CD4-positive, alpha-beta T cell (primary cell): ENCODE results near the gene LRRC8E. TPM values are rescaled to one million over a fixed set of nuclear protein-coding genes. Genes with fewer than 3 reads are reported as not detected.
A peak's percentile ranks its signal among the peaks of the same experiment; 100 is the strongest.

ENCODE experiments used
- ATAC-seq: fragments of 200-7000 bp; cut with Tn5 transposase; one replicate; pipeline ENCODE4 v1.10.0; 2022; ENCODE audit warnings: mild to moderate bottlenecking; ENCODE audit not compliant: poor library complexity
- CTCF ChIA-PET: fragments of 350-600 bp; sonication (Branson Sonifier 250); formaldehyde crosslinking; loops from one replicate; lab custom pipeline; 2021; ENCODE audit warnings: antibody characterized with exemption, inconsistent platforms; lab: Charles Lee
- POLR2A ChIA-PET: fragments of 350-600 bp; sonication (Branson Sonifier 250); formaldehyde crosslinking; loops from one replicate; lab custom pipeline; 2021; ENCODE audit warnings: antibody characterized with exemption, inconsistent platforms; lab: Charles Lee
- DNase-seq, 14 experiments: peaks; one replicate each; pipeline ENCODE4 v3.0.0-alpha.2; 2013 to 2020; ENCODE audit warnings: mixed read lengths in 2 of 14
- H3K27ac ChIP-seq, 2 donors: one replicate each; pipeline versions ENCODE4 v1.5.1 to v1.7.0; 2013; ENCODE audit warnings: low read length in 2 of 2, low read depth in 1 of 2, mild to moderate bottlenecking in 1 of 2
- H3K27me3 ChIP-seq, 2 experiments: 1 replicate in 1 of 2; 2 replicates in 1 of 2; pipeline versions ENCODE4 v1.6.1 to v1.7.0; 2013; ENCODE audit warnings: low read length in 2 of 2, control low read depth in 1 of 2, mild to moderate bottlenecking in 1 of 2, moderate library complexity in 1 of 2; ENCODE audit not compliant: insufficient read depth in 2 of 2, control insufficient read depth in 1 of 2
- H3K36me3 ChIP-seq: one replicate; pipeline ENCODE4 v1.6.1; 2013; ENCODE audit warnings: low read length, control low read depth; ENCODE audit not compliant: insufficient read depth
- H3K4me1 ChIP-seq: one replicate; pipeline ENCODE4 v1.6.1; 2013; ENCODE audit warnings: low read length, control low read depth; ENCODE audit not compliant: insufficient read depth
- H3K4me3 ChIP-seq: one replicate; pipeline ENCODE4 v1.5.1; 2013; ENCODE audit warnings: mild to moderate bottlenecking, low read length, moderate library complexity
- H3K9me3 ChIP-seq, 2 experiments: 1 replicate in 1 of 2; 2 replicates in 1 of 2; pipeline versions ENCODE4 v1.6.1 to v1.7.0; 2013; ENCODE audit warnings: low read length in 2 of 2, mild to moderate bottlenecking in 2 of 2, control low read depth in 1 of 2, moderate library complexity in 1 of 2; ENCODE audit not compliant: control insufficient read depth in 1 of 2, insufficient read depth in 1 of 2
- H3K27ac Mint-ChIP-seq: one replicate; pipeline ENCODE4 v1.8.0; 2020; ENCODE audit warnings: mixed read lengths
- H3K27me3 Mint-ChIP-seq: one replicate; pipeline ENCODE4 v1.8.0; 2021; ENCODE audit warnings: mixed read lengths
- H3K36me3 Mint-ChIP-seq: one replicate; pipeline ENCODE4 v1.8.0; 2021; ENCODE audit warnings: low read depth, mixed read lengths
- H3K4me1 Mint-ChIP-seq: one replicate; pipeline ENCODE4 v1.8.0; 2021; ENCODE audit warnings: low read depth, mixed read lengths
- H3K4me3 Mint-ChIP-seq: one replicate; pipeline ENCODE4 v1.8.0; 2020; ENCODE audit warnings: mild to moderate bottlenecking, mixed read lengths
- H3K9me3 Mint-ChIP-seq: one replicate; pipeline ENCODE4 v1.8.0; 2020; ENCODE audit warnings: mixed read lengths
- CTCF ChIP-seq: fragments of 200-600 bp; IDR thresholded peaks from one replicate; pipeline ENCODE4 v1.8.0; 2022; ENCODE audit warnings: antibody characterized with exemption, mild to moderate bottlenecking
- intact Hi-C, 2 experiments: fragments of 100-400 bp; cut with DNase I in 1 of 2; cut with micrococcal nuclease in 1 of 2; formaldehyde crosslinking; loops; one replicate each; pipeline versions ENCODE4 v1.15.1 to v1.9.0; 2023 to 2025; cut with DNase I, micrococcal nuclease
- total RNA-seq, 174 experiments: library from RNA in 2 of 174; stranded (reverse) in 2 of 174; gene quantifications; one replicate each; pipeline ENCODE4 v1.2.3 and lab custom pipeline; 2021 to 2026

The LRRC8E gene
- total RNA-seq, 2 experiments from 2014 or later = not detected

DNA sequence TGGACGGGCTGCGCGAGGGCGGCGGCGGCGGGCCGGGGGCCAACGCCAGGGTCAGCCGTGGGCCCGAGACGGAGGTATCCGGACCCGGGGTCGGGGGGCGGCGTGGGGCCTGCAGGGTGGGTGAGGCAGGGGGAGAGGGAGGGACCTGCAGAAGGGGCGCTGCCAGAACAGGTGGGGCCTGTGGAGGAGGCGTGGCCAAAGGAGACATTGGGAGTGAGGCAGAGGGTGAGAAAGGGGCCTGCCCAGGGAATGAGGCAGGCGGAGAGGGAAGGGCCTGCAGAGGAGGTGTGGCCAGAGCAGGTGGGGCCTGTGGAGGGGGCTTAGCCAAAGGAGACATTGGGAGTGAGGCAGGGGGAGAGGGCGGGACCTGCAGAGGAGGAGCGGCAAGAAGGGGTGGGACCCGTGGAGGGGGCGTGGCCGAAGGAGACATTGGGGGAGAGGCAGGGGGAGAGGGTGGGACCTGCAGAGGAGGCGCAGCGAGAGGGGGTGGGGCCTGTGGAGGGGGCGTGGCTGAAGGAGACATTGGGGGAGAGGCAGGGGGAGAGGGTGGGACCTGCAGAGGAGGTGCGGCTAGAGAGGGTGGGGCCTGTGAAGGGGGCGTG lies 18.3 kb upstream of the LRRC8E start:
- peak in 13 of 14 experiments; percentile 29 to 86 (median 53) for DNase-seq
- H3K9me3 ChIP-seq = peaks cover 0 to 39% of the 10 kb centered on the region in 2 experiments
- POLR2A ChIA-PET = interaction anchor here (0.5 to 2.2 kb wide), 14 partner anchors 9 to 1753 kb away, joined by 3 to 42 read pairs (median 6); partner anchors contain the start of genes MAP2K7, PET100, SNAPC2 and TIMM44
- peaks cover 68% of the 10 kb centered on the region for H3K4me1 ChIP-seq
- H3K36me3 ChIP-seq = no peaks in the 10 kb centered on the region
- H3K27ac ChIP-seq = no peak overlapping the region
- H3K36me3 Mint-ChIP-seq = no peaks in the 10 kb centered on the region
- CTCF ChIA-PET = interaction anchor here (0.8 to 2.2 kb wide), 15 partner anchors 10 to 801 kb away, joined by 3 to 43 read pairs (median 6); partner anchors contain the start of genes MAP2K7, SNAPC2 and ZNF557
- no peak for TF ChIP-seq CTCF
- peaks cover 42% of the 10 kb centered on the region for H3K4me1 Mint-ChIP-seq
- peak; percentile 16 for ATAC-seq
- intact Hi-C loops = loop anchor here (1.0 to 5.0 kb wide), 4 partner anchors 39 to 73 kb away; partner anchors contain the start of genes SNAPC2 (in 2 of the 2), EVI5L (in 1 of the 2) and TIMM44 (in 1 of the 2)
- H3K4me3 Mint-ChIP-seq = peak overlapping the region; percentile 81
- peaks cover 32% of the 10 kb centered on the region for H3K27me3 Mint-ChIP-seq
- H3K27ac Mint-ChIP-seq = peak overlapping the region; percentile 59
- no peaks in the 10 kb centered on the region for H3K9me3 Mint-ChIP-seq
- H3K4me3 ChIP-seq = peak overlapping the region; percentile 34
- H3K27me3 ChIP-seq = peaks cover 26 to 28% of the 10 kb centered on the region in 2 experiments

GRCh38 chr19:7870571-7871436 lies 17.5 kb upstream of the LRRC8E start:
- Histone ChIP-seq H3K9me3 (peaks cover 0 to 43% of the 10 kb centered on the region in 2 experiments), H3K4me3 (no peak overlapping the region), H3K27me3 (peaks cover 28% of the 10 kb centered on the region in 2 experiments), H3K36me3 (no peaks in the 10 kb centered on the region), H3K27ac (no peak overlapping the region), H3K4me1 (peaks cover 62% of the 10 kb centered on the region)
- ChIA-PET POLR2A (interaction anchor here (0.6 to 1.1 kb wide), 5 partner anchors 13 to 769 kb away, joined by 3 read pairs; partner anchors contain the start of gene MAP2K7), CTCF (no interaction called here)
- no peak for TF ChIP-seq CTCF
- intact Hi-C loops = no loop called here
- Mint-ChIP-seq H3K36me3 (no peaks in the 10 kb centered on the region), H3K9me3 (no peaks in the 10 kb centered on the region), H3K4me1 (peaks cover 35% of the 10 kb centered on the region), H3K27ac (no peak overlapping the region), H3K4me3 (peak overlapping the region; percentile 57), H3K27me3 (peaks cover 28% of the 10 kb centered on the region)
- ATAC-seq (no peak), DNase-seq (peak in 8 of 14 experiments; percentile 23 to 87 (median 44))
